AG04450 (cell line): ENCODE data around the gene DUOXA1. TPM values are rescaled to one million over a fixed set of nuclear protein-coding genes. Genes with fewer than 3 reads are reported as not detected.

Experiments
- CTCF ChIA-PET: fragments of 300-600, 350-600 bp; formaldehyde crosslinking; extraction: SDS; loops from one replicate; lab custom pipeline; 2022; ENCODE audit warnings: antibody characterized with exemption, inconsistent platforms; lab: Charles Lee
- POLR2A ChIA-PET: fragments of 350-600 bp; formaldehyde crosslinking; extraction: SDS; loops from one replicate; lab custom pipeline; 2021; ENCODE audit warnings: antibody characterized with exemption, inconsistent platforms; lab: Yijun Ruan, JAX
- DNase-seq: peaks from one replicate; pipeline ENCODE4 v3.0.0-alpha.2; 2011; ENCODE audit warnings: low read depth, low spot score
- H3K27ac ChIP-seq: one replicate; pipeline ENCODE4 v1.5.1; 2012; ENCODE audit warnings: low read depth, low read length, control low read depth
- H3K27me3 ChIP-seq: one replicate; pipeline ENCODE4 v1.6.0; 2012; ENCODE audit warnings: low read length; ENCODE audit not compliant: control insufficient read depth, insufficient read depth
- H3K4me3 ChIP-seq: 2 replicates; pipeline ENCODE4 v1.5.1; 2011; ENCODE audit warnings: mild to moderate bottlenecking, low read depth, low read length, control low read depth
- H3K9me3 ChIP-seq: 2 replicates; pipeline ENCODE4 v1.5.1; 2012; ENCODE audit warnings: low read length; ENCODE audit not compliant: control insufficient read depth, insufficient read depth
- polyA minus RNA-seq: library from RNA; depleted of rRNA, polyadenylated mRNA; stranded (reverse); fragments of >200 nt; gene quantifications from 2 replicates; pipeline ENCODE4 v1.2.3, GENCODE V29; 2011; rRNA and poly(A)+ RNA removed
- polyA plus RNA-seq: library from polyadenylated mRNA; depleted of rRNA; stranded (reverse); fragments of >200 nt; gene quantifications from 2 replicates; pipeline ENCODE4 v1.2.3, GENCODE V29; 2011; rRNA removed
- TF ChIP-seq, protein P1 (sequence below): IDR thresholded peaks from 2 replicates; pipeline ENCODE4 v1.5.1; 2011; ENCODE audit warnings: low read depth, low read length, control low read depth, inconsistent platforms

DUOXA1 gene, protein sequence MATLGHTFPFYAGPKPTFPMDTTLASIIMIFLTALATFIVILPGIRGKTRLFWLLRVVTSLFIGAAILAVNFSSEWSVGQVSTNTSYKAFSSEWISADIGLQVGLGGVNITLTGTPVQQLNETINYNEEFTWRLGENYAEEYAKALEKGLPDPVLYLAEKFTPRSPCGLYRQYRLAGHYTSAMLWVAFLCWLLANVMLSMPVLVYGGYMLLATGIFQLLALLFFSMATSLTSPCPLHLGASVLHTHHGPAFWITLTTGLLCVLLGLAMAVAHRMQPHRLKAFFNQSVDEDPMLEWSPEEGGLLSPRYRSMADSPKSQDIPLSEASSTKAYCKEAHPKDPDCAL
- polyA plus RNA-seq, result not detected in 2 replicates
- not detected in 2 replicates for polyA minus RNA-seq

DNA sequence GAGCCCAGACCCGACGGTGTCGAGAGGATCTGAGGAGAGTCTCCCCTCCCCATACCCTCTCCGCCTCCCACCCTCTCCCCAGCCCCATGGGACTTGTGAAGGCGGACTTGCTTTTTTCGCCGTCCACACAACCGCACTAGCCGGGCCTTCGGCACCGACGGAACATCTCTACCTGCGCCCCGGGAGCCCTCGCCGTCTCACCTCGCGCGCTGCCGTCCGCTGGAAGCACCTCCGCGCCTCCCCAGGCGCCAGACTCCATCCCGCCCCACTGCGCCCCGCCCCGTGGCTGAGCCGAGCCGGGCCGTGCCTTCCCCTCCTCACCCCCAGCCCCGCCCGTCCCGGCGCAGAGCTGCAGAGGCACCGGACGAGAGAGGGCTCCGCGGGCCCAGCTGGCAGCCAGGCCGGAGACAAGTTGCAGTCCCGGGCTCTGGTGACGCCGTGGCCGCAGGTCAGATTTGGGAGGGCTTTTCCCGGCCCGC lies at the start of gene DUOXA1, which contains the start of gene DUOX1:
TSS of gene DUOXA1 (minus strand) at position 229 of the 479 bp plus-strand sequence. CDS start 6,865 bp downstream, outside the sequence.
TSS of gene DUOX1 (plus strand) at position 344 of the 479 bp plus-strand sequence. CDS start 1,973 bp downstream, outside the sequence.
- POLR2A ChIA-PET, result no interaction called here
- TF ChIP-seq, protein P1, sequence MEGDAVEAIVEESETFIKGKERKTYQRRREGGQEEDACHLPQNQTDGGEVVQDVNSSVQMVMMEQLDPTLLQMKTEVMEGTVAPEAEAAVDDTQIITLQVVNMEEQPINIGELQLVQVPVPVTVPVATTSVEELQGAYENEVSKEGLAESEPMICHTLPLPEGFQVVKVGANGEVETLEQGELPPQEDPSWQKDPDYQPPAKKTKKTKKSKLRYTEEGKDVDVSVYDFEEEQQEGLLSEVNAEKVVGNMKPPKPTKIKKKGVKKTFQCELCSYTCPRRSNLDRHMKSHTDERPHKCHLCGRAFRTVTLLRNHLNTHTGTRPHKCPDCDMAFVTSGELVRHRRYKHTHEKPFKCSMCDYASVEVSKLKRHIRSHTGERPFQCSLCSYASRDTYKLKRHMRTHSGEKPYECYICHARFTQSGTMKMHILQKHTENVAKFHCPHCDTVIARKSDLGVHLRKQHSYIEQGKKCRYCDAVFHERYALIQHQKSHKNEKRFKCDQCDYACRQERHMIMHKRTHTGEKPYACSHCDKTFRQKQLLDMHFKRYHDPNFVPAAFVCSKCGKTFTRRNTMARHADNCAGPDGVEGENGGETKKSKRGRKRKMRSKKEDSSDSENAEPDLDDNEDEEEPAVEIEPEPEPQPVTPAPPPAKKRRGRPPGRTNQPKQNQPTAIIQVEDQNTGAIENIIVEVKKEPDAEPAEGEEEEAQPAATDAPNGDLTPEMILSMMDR, result no peak
- H3K4me3 ChIP-seq, result no peak within 1 kb of the TSS
- CTCF ChIA-PET, result interaction anchor here (5.6 kb wide), 1 partner anchor 11 kb away, joined by 30 read pairs; no protein-coding TSS in a partner anchor
- peaks cover 66% of the 10 kb centered on the region for H3K27me3 ChIP-seq
- no peaks in the 10 kb centered on the region; the same call in 1 of the 2 replicates for H3K9me3 ChIP-seq
- DNase-seq, result no peak
- H3K27ac ChIP-seq, result no peak within 1 kb of the TSS

DNA sequence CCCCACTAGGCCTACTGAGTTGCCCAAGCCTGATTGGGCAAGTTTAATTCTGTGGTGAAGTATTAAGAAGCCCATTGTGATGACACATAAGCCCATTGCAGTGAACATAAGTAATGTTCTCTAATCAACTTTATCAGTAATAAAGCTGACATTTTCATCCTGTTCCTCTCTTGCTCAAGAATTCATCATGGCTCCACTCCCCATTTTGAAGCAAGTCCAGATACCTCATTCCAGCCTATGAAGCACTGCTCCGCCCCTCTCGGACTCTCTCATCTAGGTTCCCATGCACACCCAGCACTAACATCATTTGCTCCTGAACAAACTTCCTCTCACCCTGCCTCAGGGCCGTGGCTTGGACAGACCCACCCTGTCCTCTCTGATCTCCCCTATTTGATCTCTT lies 47.6 kb upstream of the DUOXA1 start:
- Histone ChIP-seq H3K4me3 (no peak overlapping the region), H3K9me3 (no peaks in the 10 kb centered on the region), H3K27me3 (no peaks in the 10 kb centered on the region), H3K27ac (no peak overlapping the region)
- TF ChIP-seq, protein P1, result no peak
- DNase-seq, result no peak
- ChIA-PET POLR2A (no interaction called here), CTCF (interaction anchor here (1.6 to 3.2 kb wide), 2 partner anchors 10 kb away, joined by 6 to 14 read pairs; no protein-coding TSS in a partner anchor)

DNA sequence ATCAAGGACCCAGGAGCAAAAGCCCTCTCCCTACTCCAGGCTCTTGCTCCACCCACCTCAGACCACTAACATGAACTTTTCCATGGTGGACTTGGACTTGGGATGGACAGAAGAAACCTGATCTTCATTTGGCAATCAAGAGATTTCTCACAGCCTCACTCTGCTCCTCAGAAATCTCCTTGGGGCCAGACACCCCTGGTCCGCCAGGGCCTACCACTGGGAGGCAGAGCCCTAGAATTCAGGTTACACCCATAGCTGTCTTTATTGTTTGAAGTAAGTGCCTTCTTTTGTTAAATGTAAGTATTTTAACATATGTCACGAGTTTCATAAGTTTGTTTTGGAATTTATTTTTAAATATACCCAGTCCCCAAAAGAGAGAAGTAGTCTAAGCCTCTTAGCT lies 44.9 kb upstream of the DUOXA1 start:
- H3K4me3 ChIP-seq, result no peak overlapping the region
- H3K27me3 ChIP-seq, result no peaks in the 10 kb centered on the region
- TF ChIP-seq, protein P1, result no peak
- CTCF ChIA-PET, result interaction anchor here (0.7 to 0.9 kb wide), 2 partner anchors 13 to 224 kb away, joined by 3 to 11 read pairs; no protein-coding TSS in a partner anchor
- no peak for DNase-seq
- no peak overlapping the region for H3K27ac ChIP-seq
- POLR2A ChIA-PET, result no interaction called here
- H3K9me3 ChIP-seq, result no peaks in the 10 kb centered on the region

DNA sequence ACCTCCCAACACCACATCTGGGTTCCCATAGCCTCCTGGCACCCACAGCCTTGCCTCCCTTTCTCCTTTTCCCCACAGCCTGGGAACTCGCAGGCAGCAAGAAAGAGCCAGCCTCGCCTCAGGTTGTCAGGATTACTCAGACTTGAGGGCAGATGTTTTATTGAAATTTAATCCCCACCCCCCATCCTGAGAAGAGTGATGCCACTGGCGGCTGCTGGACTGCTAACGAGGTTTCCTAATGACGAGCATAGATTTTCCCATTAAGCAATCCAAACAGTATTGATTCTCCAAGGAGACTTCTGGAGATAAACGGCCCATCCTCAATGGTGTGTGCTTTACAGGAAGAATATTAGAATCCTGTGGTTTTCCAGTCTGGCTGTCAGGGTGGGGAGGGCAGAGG lies 44.4 kb upstream of the DUOXA1 start:
- no peak overlapping the region for H3K4me3 ChIP-seq
- no peak overlapping the region for H3K27ac ChIP-seq
- POLR2A ChIA-PET, result no interaction called here
- TF ChIP-seq, protein P1, result no peak
- DNase-seq, result no peak
- H3K9me3 ChIP-seq, result no peaks in the 10 kb centered on the region
- no peaks in the 10 kb centered on the region for H3K27me3 ChIP-seq
- CTCF ChIA-PET, result interaction anchor here (0.7 kb wide), 1 partner anchor 12 kb away, joined by 11 read pairs; no protein-coding TSS in a partner anchor
